Fibroblast of the conjunctiva (primary cell): Measurements from ENCODE around the gene RFESD.
"Not testable (repeated sequence)": the region's sequence is repeated elsewhere in the genome, so short reads cannot be mapped to it uniquely, and the experiment has no call there.

ENCODE experiments used
- DNase-seq: peaks from one replicate; pipeline ENCODE4 v3.0.0-alpha.2; 2010; ENCODE audit warnings: low read depth

Gene RFESD

DNA sequence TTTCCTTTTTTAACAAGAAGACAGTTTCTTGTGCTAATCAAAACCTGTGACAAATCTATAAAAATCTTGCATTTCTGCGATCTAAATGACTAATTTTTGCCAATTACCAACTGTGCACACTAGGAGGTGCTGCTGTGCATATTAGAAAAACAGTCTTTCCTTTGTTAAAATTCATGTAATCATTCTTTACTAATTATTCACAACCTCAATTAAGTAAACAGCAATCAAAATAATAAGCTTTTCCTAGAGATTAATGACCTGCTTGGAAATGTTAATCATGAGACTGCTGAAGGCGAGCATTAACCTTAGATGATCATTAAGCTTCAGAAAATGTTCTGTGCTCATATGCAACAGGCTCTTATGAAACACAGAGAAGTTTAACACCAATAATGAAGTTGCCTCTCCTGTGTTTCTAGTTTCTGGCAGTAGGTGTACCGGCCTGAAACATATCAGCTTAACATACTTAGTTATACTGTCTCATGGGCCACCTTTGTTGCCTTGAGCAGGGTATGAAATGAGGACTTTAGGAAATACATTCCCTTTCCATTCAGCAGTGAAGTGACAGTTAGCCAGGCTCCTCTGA, 17.7 kb downstream of the RFESD start:
- DNase-seq: no peak

DNA sequence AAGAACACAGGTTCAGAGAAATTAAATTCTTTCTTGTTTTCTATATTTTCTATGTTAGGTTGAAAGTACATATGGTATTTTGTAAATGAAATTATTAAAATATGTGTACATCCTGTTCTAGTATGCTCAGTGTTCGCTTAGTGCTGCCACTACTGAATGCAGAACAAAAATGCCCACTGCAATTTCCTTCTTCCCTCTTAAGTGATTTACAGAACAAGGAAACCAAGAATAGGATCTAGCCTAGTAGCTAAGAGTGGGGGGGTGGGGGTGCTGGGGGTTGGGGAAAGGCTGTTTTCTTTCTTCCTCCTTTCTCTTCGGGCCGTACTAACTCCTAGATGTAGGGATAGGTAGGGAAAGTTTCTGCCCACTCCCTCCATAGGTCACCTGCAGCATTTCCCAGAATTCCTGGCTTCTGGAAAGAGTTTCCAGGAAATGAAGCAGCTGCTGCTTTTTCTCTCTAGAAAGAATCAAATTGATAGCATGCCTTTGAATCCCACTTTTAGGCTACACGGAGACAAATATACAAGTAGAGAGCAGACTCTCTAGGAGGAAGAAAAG, 20.6 kb downstream of the RFESD start:
- DNase-seq: no peak

DNA sequence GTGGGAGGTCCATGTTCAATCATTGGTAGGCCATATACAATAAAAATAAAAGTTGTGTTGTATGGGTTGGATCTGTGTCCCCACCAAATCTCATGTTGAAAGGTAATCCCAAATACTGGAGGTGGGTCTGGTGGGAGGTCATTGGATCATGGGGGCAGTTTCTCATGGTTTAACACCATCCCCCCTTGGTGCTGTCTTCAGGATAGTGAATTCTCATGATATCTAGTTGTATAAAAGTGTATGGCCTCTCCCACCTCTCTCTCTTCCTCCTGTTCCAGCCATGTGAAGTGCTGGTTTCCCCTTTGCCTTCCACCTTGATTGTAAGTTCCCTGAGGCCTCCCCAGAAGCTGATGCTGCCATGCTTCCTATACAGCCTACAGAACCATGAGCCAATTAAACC, 21.1 kb downstream of the RFESD start:
- DNase-seq: no peak

DNA sequence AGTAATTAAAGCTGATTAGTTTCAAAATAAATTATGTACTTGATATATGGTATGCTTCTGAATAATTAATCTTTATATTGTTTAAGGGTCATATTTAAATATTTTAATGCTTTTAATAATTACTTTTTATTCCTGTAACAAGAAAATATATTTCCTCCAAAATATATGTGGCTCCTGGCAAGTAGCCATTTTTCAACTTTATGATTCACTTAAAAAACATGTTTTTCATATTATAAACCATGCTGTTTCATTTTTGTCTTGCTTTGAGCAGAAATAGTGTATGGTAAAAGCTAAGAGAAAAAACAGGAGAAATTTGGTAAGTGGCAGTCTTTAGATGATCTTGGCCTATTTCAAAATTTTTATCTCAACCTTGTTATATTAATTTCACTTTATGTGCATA, 21.6 kb downstream of the RFESD start:
- no peak for DNase-seq

DNA sequence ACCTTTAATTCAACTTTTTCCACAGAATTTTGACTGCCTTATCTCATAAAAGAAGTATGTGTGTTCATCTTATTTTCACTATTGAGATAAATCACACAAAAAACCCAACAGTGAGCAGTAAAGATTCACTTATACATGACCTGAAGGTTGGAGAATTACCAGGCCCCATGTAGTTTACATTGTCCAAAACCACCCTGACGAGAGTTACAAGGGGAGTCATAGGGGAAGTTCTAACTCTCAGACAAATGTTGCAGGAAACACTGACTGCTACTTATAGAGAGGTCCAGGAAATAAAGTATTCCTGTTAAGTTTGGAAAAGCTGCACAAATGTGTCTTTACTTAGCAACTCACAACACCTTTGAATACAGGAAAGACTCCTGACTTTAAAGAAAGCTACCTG, 22.2 kb downstream of the RFESD start:
- no peak for DNase-seq

DNA sequence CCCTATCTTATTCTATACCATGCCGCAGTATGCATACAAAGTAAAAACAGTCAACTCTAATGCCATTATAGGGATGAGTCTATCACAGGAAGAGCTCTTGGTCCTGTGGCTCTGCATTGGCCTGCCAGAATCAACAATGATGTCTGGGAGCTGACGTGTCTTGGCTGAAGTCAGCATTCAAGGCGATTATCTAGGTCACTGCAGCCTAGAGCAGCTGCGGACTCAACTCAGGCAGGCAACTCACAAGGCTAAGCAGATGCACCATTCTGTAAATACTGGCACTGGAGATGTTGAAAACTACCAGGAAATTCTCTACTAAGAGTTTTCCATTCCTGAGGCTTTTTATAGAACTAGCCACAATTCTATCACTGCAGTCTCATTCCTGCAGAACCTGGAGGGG, 23.0 kb downstream of the RFESD start:
- DNase-seq: peak; percentile 86

DNA sequence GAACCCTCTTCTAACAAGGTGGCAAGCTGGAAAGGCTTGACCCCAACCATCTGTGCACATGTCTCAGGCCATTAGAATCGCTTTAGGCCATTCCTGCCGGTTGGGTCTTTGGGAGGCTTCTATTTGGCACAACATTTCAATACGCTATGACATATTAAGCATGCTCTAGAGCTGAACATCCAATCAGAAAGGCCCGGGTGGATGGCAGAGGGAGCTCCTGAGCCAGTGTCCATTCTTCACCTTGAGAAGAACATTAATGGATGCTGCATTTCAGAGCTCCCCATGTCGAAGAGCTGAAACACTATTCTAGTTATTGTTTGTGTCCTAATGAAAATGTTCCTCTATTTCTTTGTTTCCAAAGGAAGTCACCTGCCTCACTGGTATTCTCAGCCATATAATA, 23.4 kb downstream of the RFESD start:
- DNase-seq: no peak

DNA sequence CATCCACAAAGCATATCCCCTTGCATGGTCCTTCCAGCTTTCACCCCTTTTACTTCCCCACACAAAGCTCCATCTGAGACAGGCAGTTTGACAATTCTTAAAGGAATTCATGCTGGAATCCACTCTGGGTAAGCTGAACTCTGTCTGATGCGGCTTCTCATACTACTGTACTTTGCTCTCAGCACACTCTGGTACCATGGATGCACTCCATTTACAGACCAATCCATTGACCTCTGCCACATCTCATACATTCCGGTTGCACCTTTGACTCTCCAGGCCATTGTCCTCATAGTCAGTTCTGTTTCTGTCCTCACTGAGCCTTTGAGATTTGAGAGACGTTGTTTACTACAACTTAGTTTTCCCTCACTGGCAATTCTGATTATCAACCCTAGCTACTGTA, 24.0 kb downstream of the RFESD start:
- DNase-seq: no peak

DNA sequence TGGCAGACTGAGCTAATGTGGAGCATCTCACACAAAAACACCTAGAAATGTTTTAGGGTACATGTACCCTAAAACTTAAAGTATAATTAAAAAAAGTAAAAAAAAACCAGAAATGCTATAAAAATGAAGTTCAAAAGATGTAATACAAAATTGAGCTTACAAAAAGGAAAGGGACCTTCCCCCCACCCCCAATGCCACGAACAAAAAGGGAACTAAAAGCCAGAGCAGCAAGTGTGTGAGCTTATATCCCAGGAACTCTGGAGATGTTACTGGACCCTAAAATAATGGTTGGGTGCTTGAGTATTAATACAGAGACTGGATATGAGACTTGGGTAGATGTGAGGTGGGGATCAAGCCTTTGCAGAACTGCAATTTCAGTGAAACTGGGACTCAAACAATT, 25.2 kb downstream of the RFESD start:
- no peak for DNase-seq

DNA sequence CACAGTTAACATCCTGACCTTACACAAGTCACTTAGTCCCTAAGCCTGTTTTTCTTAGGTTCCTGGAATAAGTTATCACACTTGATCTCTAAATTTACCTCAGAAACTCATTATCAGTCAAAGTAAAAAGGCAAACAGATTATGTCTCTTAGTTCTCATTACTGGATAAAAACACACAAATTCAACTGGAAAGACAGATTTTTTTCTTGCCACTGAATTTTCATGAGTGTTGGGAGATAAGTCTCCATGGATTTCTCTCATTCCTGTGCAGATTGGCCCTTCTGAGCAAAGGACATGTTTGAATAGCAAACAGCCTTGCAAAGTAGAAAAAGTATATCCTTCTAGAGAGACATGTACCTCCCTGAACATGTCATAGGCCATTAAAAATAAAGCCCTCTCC, 26.1 kb downstream of the RFESD start:
- no peak for DNase-seq

DNA sequence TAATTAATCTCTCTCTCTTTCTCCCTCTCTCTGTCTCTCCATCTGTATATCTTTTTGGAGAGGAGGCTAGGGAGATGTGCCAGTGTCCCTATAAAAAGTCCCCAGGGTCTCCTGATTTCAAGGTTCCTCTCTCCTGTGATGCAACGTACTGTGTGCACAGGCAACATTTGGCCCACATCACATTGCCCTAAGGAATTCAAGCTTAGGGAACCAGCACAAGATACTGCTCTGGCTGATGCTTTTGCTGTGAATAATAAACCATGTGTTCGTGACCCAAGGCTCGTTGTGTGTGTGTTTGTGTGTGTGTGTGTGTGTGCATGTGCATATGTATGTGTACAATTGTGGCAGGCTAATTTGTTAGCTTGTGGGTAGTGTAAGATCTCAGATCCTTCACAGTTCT, 26.5 kb downstream of the RFESD start:
- peak; percentile 51 for DNase-seq

DNA sequence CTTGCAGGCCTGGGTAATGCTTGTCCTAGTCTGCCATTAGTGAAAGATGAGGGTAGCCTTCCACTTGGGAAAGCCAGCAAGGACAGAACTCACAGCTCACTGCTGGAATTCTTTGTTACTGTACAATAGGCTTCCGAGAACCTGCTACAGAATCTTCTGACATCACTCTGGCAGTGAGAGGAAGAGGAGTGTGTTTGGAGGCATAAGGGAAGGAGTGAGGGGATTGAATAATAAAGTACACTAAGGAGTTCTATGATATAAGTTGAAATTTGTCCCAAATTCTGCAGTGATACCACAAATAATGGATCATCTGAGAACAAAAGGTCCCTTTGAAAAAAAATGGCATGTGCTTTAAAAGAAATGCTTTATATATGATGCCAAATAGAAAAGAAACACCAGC, 36.3 kb downstream of the RFESD start, which contains the start of gene SPATA9:
Gene SPATA9 (minus strand): TSS at position 101 of the 400 bp plus-strand sequence. CDS start 137 bp downstream, outside the sequence.
- DNase-seq: no peak

DNA sequence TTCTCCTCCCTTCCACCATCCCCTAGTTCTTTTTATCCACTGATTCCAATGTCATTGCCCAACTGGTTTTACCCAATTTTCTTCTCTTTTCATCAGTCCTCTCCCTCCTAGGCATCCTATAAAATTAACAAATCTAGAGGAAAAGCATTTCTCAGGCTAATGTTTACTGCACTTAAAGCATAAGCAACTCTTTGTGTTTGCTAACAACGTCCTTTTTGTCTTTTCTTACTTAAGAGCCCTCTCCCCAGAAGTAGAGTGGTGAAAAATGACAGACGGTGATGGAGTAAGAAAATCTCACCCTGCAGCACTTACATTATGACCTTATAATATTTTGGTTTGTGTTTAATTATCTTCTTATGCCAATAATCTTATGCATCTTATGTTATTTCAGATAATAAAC, 37.8 kb downstream of the RFESD start:
- no peak for DNase-seq

DNA sequence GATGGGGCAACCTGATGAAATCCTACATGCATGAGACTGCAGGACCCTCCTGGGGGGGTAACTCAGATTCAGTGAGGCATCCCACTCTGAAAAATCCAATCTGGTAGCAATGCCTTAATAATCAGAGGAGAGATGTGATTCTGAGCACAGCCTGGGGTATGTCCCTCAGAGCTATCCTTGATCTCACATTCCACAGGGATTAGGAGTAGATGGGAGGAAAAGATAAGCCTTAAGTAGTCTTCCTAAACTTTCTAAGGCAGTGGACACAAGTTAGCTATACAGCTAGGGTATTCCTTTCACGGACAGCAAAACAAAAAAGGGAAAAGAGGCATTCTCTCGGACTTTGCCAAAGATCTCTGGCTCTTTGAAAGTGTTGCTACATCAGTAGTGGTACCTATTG, 40.1 kb downstream of the RFESD start:
- DNase-seq: no peak

DNA sequence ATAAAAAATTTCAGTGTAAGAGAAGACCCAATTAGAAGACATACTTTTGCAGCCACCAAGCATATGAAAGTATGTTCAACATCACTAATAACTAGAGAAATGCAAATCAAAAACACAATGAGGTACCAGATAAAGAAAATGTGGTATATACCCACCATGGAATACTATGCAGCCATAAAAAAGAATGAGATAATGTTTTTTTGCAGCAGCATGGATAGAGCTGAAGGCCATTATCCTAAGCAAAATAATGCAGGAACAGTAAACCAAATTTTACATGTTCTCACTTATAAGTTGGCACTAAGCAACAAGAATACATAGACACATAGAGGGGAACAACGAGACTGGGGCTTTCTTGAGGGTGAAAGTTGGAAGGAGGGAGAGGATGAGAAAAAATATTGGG, 43.1 kb downstream of the RFESD start:
- DNase-seq: no peak

DNA sequence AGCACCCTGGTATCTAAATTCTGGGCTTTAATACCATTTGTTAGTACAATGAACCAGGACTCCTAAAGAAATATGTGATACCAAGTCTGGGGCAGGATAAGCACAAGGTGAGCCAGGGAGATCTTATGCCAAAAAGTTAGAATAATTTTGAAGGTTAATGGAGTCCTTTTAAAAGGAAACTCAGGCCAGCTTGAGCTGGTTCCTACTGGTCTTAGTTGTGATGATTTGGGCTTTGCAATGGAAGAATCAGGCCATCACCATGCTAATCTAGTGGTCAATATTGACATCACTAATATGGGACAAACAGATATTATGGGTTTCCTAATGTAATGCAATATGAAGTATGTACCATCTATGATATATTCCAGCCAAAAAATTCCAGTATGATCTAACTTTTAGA, 43.8 kb downstream of the RFESD start:
- no peak for DNase-seq

DNA sequence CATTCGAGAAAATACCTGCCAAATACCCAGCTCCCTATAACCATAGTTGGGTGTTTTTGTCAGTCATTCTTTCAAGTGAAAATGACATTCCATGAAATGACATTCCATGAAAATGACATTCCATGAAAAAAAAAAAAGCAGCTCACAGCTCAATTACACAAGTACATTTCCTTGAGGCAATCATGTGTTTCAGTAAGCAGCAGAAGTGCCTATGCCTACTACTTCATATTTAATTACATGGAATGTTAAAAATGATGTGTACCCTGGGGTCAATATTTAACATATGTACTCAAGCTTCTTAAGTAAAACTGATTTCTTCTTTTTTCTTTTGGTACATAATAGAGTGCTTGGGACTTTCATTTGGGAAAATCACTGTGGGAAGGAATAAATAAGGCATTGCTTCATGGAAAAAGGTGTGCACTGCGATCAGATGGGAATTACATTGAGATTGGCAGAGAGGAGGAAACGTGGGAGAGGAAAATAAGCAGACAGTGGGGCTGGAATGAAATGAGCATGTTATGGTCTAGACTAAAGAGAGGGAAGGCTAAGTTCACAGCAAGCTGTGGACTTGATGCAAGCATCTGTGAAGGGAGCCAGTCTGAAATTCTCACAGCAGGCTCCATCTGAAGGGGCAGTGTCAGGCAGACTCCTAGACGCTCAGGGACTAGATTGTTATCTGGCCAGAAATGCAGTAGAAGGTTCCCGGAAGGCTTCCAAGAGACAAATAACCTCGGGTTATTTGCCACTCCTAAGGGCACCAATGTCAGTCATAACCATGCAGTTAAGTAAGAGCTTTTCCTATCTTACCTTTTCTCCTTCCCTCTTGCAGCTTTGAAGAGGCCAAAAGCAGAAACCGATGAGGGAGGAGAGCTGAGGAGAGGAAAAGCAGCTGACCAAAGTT, 51.5 kb downstream of the RFESD start:
- DNase-seq: no peak

DNA sequence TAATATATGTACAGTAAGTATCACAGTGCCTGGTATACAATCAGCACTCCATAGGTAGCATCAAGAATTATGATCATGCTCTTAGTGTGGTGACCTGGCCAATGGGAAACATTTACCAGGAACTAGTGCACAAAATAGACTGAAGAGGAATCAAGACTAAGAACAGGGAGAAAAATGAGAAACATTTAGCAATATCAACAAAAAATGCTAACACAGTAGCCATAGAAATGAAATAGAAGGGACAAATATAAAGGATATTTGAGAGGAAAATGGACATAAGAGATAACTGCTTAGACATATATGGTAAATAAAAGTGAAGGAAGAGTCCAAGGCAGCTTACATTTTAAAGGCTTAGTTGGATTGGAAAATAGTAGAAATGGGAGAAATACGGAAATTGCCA, 52.8 kb downstream of the RFESD start:
- no peak for DNase-seq

DNA sequence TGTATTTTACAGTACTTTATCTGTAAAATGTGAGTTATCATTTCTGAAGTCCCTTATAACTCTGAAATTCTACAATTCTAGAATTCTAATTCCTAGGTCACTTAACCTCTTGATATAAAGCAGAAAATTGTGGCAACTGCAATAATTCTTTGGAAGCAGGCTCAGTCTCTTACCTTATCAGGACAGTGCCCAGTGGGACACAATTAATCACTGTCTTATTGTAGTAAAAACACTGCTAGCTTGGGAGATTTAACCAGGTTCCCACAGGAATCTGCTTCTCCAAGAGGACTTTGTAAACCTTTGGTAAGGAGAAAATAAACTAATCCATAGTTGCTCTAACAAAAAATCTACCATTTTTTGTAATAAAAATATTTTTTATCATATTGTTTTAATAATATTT, 54.5 kb downstream of the RFESD start:
- DNase-seq: no peak

DNA sequence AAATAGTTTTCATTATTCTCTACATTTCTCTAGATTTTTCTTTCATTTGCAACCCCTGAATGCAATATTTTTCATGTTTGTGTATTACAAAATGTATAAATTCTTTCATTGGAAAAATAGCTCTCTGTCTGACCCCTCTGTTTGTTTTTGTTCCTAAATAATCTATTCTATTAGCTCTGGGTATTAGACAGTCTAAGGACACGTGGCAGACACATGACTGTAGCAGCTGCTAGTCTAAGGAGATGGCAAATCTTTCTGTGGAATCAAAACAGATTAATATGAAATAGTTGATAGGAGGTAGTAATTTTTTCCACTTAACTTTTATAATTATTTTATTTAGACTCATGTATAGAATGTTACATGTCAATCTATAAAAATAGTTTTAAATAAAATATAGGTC, 57.6 kb downstream of the RFESD start:
- DNase-seq: no peak

DNA sequence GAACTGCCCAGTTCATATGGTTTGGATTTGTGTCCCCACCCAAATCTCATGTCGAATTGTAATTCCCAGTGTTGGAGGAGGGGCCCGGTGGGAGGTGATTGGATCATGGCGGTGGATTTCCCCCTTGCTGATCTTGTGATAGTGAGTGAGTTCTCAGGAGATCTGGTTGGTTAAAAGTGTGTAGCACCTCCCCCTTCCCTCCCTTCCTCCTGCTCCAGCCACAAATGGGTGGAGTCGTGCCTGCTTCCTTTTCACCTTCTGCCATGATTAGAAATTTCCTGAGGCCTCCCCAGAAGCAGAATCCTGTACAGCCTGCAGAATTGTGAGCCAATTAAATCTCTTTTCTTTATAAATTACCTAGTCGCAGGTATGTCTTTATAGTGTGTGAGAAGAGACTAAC, 59.6 kb downstream of the RFESD start:
- not testable (repeated sequence) for DNase-seq

DNA sequence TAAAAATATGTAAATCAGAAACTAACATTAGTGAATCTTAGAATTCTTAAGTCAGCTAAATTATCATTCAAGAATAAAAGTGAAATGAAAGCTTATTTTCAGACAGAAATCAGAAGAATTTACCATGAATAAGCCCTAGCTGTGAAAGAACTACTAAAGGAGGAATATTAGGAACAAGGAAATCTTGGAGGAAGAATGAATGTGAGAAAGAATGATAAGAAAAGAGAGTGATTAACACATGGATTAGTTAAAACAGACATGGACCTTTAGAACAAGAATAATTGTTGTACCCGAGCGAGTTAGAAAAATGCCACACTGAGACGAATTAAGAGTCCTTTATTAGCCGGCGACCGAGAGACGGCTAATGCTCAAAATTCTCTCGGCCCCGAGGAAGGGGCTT, 60.5 kb downstream of the RFESD start:
- no peak for DNase-seq
